ENCODE measurements around the gene CDK9. TPM values are rescaled to one million over a fixed set of nuclear protein-coding genes. Genes with fewer than 3 reads are reported as not detected.

CDK9 gene
- total RNA-seq, 1 experiment from 2014 or later, result 37.3 TPM

- no TSS peak for BruUV-seq (replicated peaks)
- TF ChIP-seq EZH2 (IDR thresholded peaks at IDR 0.05; ENCODE audit: low read length, unreplicated experiment) (no peak), CTCF (conservative IDR thresholded peaks at IDR 0.05; ENCODE audit: low read depth, low read length) (peak; percentile 58), EZH2phosphoT487 (IDR thresholded peaks at IDR 0.05; ENCODE audit: borderline replicate concordance, low read length) (no peak)
- ChIA-PET CTCF (no interaction called here), POLR2A (ENCODE audit: unreplicated experiment) (interaction anchor here (0.7 kb wide), 2 partner anchors 14 to 217 kb away, joined by 3 to 4 read pairs; no protein-coding TSS in a partner anchor)
- Histone ChIP-seq H3K9ac (ENCODE audit: low read length) (peak overlapping the region; percentile 98), H3K27ac (ENCODE audit: low read length) (peak overlapping the region; percentile 79), H3K27me3 (ENCODE audit: low read length) (no peaks in the 10 kb centered on the region), H3K9me2 (replicated peaks; ENCODE audit: low read length) (no peaks in the 10 kb centered on the region), H3K4me3 (ENCODE audit: low read length) (peak overlapping the region; percentile 81), H3K4me1 (ENCODE audit: insufficient read depth, low read length) (peaks cover 10% of the 10 kb centered on the region), H2AFZ (ENCODE audit: low read length) (no peak overlapping the region), H4K20me1 (ENCODE audit: low read length) (peaks cover 32% of the 10 kb centered on the region), H3K36me3 (ENCODE audit: low read depth, low read length) (peaks cover 43% of the 10 kb centered on the region), H3K9me3 (ENCODE audit: low read length) (no peaks in the 10 kb centered on the region), H3K4me2 (ENCODE audit: low read length) (peak overlapping the region; percentile 89), H3K79me2 (ENCODE audit: low read length) (peaks cover 42% of the 10 kb centered on the region), H3F3A (ENCODE audit: low read length, unreplicated experiment) (no peaks in the 10 kb centered on the region)
- DNase-seq (no peak), ATAC-seq (no peak)
- intact Hi-C loops (cut with micrococcal nuclease), result loop anchor here (2.0 kb wide), 1 partner anchor 84 kb away; no protein-coding TSS in a partner anchor
These were observed 905 bp downstream of the CDK9 start for GRCh38 chr9:127786773-127787104.

- DNase-seq, result no peak
- Histone ChIP-seq H3K27me3 (ENCODE audit: low read length) (no peaks in the 10 kb centered on the region), H3K79me2 (ENCODE audit: low read length) (peaks cover 42% of the 10 kb centered on the region), H3K9me3 (ENCODE audit: low read length) (no peaks in the 10 kb centered on the region), H2AFZ (ENCODE audit: low read length) (no peak overlapping the region), H4K20me1 (ENCODE audit: low read length) (peaks cover 32% of the 10 kb centered on the region), H3K4me2 (ENCODE audit: low read length) (no peak overlapping the region), H3K4me1 (ENCODE audit: insufficient read depth, low read length) (peaks cover 10% of the 10 kb centered on the region), H3K9ac (ENCODE audit: low read length) (no peak overlapping the region), H3K4me3 (ENCODE audit: low read length) (no peak overlapping the region), H3F3A (ENCODE audit: low read length, unreplicated experiment) (no peaks in the 10 kb centered on the region), H3K9me2 (replicated peaks; ENCODE audit: low read length) (no peaks in the 10 kb centered on the region), H3K27ac (ENCODE audit: low read length) (no peak overlapping the region), H3K36me3 (ENCODE audit: low read depth, low read length) (peaks cover 48% of the 10 kb centered on the region)
- no peak for ATAC-seq
- intact Hi-C loops (cut with micrococcal nuclease), result no loop called here
- POLR2A ChIA-PET (ENCODE audit: unreplicated experiment), result no interaction called here
- CTCF ChIA-PET, result no interaction called here
- no TSS peak for BruUV-seq (replicated peaks)
- no peak for TF ChIP-seq CTCF (conservative IDR thresholded peaks at IDR 0.05; ENCODE audit: low read depth, low read length)
- TF ChIP-seq EZH2phosphoT487 (IDR thresholded peaks at IDR 0.05; ENCODE audit: borderline replicate concordance, low read length), result no peak
- no peak for TF ChIP-seq EZH2 (IDR thresholded peaks at IDR 0.05; ENCODE audit: low read length, unreplicated experiment)
These were observed 2.6 kb downstream of the CDK9 start for GRCh38 chr9:127788337-127789011.

- Histone ChIP-seq H2AFZ (ENCODE audit: low read length) (no peak overlapping the region), H3K4me2 (ENCODE audit: low read length) (no peak overlapping the region), H3K4me1 (ENCODE audit: insufficient read depth, low read length) (peaks cover 10% of the 10 kb centered on the region), H4K20me1 (ENCODE audit: low read length) (peaks cover 32% of the 10 kb centered on the region), H3K36me3 (ENCODE audit: low read depth, low read length) (peaks cover 48% of the 10 kb centered on the region), H3K79me2 (ENCODE audit: low read length) (peaks cover 42% of the 10 kb centered on the region), H3K4me3 (ENCODE audit: low read length) (no peak overlapping the region), H3K9me2 (replicated peaks; ENCODE audit: low read length) (no peaks in the 10 kb centered on the region), H3F3A (ENCODE audit: low read length, unreplicated experiment) (no peaks in the 10 kb centered on the region), H3K9me3 (ENCODE audit: low read length) (no peaks in the 10 kb centered on the region), H3K9ac (ENCODE audit: low read length) (no peak overlapping the region), H3K27ac (ENCODE audit: low read length) (no peak overlapping the region), H3K27me3 (ENCODE audit: low read length) (no peaks in the 10 kb centered on the region)
- no peak for ATAC-seq
- no TSS peak for BruUV-seq (replicated peaks)
- ChIA-PET POLR2A (ENCODE audit: unreplicated experiment) (no interaction called here), CTCF (no interaction called here)
- no peak for TF ChIP-seq EZH2phosphoT487 (IDR thresholded peaks at IDR 0.05; ENCODE audit: borderline replicate concordance, low read length)
- TF ChIP-seq CTCF (conservative IDR thresholded peaks at IDR 0.05; ENCODE audit: low read depth, low read length), result no peak
- TF ChIP-seq EZH2 (IDR thresholded peaks at IDR 0.05; ENCODE audit: low read length, unreplicated experiment), result no peak
- DNase-seq, result no peak
- intact Hi-C loops (cut with micrococcal nuclease), result no loop called here
These were observed 3.3 kb downstream of the CDK9 start for GRCh38 chr9:127789179-127789578.

Measured in PC-3 (cell line).